Pancreas (tissue), 10 donors: ENCODE measurements around the gene ZNF175. TPM values are rescaled to one million over a fixed set of nuclear protein-coding genes. Genes with fewer than 3 reads are reported as not detected.

Source experiments
- ATAC-seq, 4 donors: fragments of 200-7000 bp; cut with Tn5 transposase; one replicate each; pipeline versions ENCODE4 v1.8.0 to v1.9.1; 2020; ENCODE audit warnings: mild to moderate bottlenecking in 4 of 4, moderate library complexity in 4 of 4
- DNase-seq, 6 donors: peaks; one replicate each; pipeline ENCODE4 v3.0.0-alpha.2; 2020
- FAIRE-seq: peaks from 2 replicates; lab custom pipeline; 2012; peaks lifted over from hg19 to GRCh38; lab: Jason Lieb, UNC
- H3K27ac ChIP-seq, 4 donors: fragments of 200-600 bp; sonication (generic); 1 replicate in 3 of 4; 2 replicates in 1 of 4; pipeline versions ENCODE4 v1.5.0 to v1.8.0; 2020
- H3K27me3 ChIP-seq, 4 donors: fragments of 200-600 bp; one replicate each; pipeline ENCODE4 v1.8.0; 2021
- H3K36me3 ChIP-seq, 3 donors: fragments of 200-600 bp; sonication (generic) in 1 of 3; one replicate each; pipeline versions ENCODE4 v1.5.0 to v1.8.0; 2020 to 2021
- H3K4me1 ChIP-seq, 3 donors: fragments of 200-600 bp; one replicate each; pipeline ENCODE4 v1.8.0; 2021
- H3K4me3 ChIP-seq, 4 donors: fragments of 200-600 bp; sonication (generic) in 2 of 4; one replicate each; pipeline versions ENCODE4 v1.5.0 to v1.8.0; 2020 to 2021
- H3K9me3 ChIP-seq, 4 donors: fragments of 200-600 bp; one replicate each; pipeline ENCODE4 v1.8.0; 2021
- WGBS, 2 donors: extraction: QIAGEN DNeasy Blood & Tissue Kit; methylation state at CpG; one replicate each; pipeline ENCODE4 v1.1.7; 2013; 5-methylcytosine and 5-hydroxymethylcytosine counted together
- intact Hi-C, 3 donors: fragments of 100-400 bp; cut with DNase I; formaldehyde crosslinking; loops; one replicate each; pipeline versions ENCODE4 v1.11.1 to v1.14.2; 2022
- polyA plus RNA-seq, 2 donors: library from polyadenylated mRNA; stranded (reverse); fragments of 200-250 nt; gene quantifications; one replicate each; pipeline ENCODE4 v1.2.3, GENCODE V29; 2013
- total RNA-seq, 6 donors: library from RNA; stranded (reverse); fragmentation: NEBNext Ultra II Directional in 4 of 6; extraction: Animal tissue kit (Norgen Biotek cat#: 25700) in 4 of 6; gene quantifications; one replicate each; pipeline versions ENCODE4 v1.2.1 to v1.2.4, GENCODE V29; 2021 to 2023
- TF ChIP-seq, protein P1 (sequence below), 4 donors: fragments of 200-600 bp; sonication (generic) in 3 of 4; IDR thresholded peaks; one replicate each; pipeline versions ENCODE4 v1.5.0 to v1.8.0; 2021; ENCODE audit warnings: antibody characterized with exemption in 4 of 4
- donor health status: healthy with polysubstance abuse.
- donor health status: DM: no; HTN: no; CAD: no; lungs with moderate emphysema.
- donor health status: DM: no; HTN: no; CAD: no.
- donor health status: control.
- donor health status: control.
- donor health status: Bipolar disorder and iron deficiency.
- donor health status: DM: yes; HTN: yes; CAD: no.
- donor health status: DM: no; HTN: no; CAD: no.
- donor health status: DM: no; HTN: no; CAD: no.
- donor health status: DM: yes; HTN: yes; CAD: no.

ZNF175 gene
- total and polyA plus RNA-seq, 8 donors, result 2.0 to 8.0 (median 4.3) TPM

DNA sequence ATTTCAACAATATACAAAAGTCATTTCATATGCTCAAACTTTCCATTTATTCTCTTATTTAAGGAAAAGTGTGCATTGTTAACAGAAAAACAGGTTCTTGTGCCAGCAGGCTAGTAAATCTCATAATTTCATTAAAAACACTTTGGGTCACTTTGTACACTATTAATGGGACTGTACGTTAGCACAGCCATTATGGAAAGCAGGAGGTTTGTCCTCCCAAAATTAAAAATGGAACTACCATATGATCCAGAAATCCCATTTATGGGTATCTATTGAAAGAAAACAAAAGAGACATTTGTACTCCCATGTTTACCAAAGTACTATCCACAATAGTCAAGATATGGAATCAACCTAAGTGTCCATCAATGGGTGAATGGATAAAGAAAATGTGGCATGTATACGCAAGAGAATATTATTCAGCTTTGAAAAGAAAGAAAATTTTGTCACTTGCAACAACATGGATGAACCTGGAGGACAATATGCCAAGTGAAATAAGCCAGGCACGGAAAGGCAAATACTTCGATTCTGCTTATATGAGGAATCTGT, 31.2 kb upstream of the ZNF175 start:
- no peak for FAIRE-seq
- H3K27me3 ChIP-seq, result peaks cover 0 to 12% (median 0%) of the 10 kb centered on the region in 4 donors
- intact Hi-C loops, result no loop called here

DNA sequence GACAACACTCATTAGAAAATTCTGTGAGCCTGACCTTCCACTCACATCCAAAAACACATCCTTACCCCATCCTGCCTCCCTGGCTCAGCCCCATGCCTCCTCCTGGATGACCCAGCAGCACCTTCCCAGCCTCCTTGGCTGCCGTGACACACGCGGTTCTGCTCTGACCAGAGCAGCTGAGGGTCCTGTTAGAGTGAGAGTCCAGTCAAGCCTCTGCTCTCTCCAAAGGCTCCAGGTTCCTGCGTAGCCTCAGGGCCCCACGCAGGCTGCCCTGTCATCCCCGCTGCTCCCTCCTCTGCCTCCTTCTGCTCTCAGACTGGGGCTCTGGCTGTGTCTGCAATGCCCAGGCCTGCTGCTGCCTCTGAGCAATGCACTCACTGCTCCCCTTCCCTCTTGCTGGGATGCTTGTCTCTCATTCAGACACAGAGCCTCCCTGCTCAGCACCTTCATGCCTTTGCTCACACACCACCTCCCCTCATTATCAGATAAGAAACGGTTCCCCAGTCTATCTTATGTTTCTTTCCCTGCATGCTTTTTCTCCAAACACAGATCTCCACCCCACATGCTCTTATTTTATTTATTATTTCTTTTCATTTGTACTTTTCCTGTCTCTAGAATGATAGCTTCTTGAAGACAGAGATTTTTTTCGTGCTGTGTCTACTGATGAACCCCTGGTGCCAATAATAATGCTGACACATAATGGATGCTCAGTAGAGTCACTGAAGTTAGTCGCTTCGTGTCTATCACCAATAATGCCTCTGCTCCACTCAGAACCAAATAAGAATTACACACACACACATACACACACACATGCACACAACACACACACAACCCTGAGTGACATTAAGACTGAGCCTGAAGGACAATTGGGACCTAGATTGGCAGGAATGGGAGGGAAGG, 29.4 kb upstream of the ZNF175 start:
- WGBS, 2 donors, result 33 to 38% methylated on average over 10 of the region's 10 CpGs
- Histone ChIP-seq H3K4me1 (no peaks in the 10 kb centered on the region), H3K4me3 (no peak overlapping the region), H3K9me3 (no peaks in the 10 kb centered on the region), H3K27me3 (peaks cover 0 to 16% (median 0%) of the 10 kb centered on the region in 4 donors), H3K27ac (no peak overlapping the region), H3K36me3 (no peaks in the 10 kb centered on the region)
- intact Hi-C loops, result no loop called here
- no peak for ATAC-seq
- TF ChIP-seq, protein P1, sequence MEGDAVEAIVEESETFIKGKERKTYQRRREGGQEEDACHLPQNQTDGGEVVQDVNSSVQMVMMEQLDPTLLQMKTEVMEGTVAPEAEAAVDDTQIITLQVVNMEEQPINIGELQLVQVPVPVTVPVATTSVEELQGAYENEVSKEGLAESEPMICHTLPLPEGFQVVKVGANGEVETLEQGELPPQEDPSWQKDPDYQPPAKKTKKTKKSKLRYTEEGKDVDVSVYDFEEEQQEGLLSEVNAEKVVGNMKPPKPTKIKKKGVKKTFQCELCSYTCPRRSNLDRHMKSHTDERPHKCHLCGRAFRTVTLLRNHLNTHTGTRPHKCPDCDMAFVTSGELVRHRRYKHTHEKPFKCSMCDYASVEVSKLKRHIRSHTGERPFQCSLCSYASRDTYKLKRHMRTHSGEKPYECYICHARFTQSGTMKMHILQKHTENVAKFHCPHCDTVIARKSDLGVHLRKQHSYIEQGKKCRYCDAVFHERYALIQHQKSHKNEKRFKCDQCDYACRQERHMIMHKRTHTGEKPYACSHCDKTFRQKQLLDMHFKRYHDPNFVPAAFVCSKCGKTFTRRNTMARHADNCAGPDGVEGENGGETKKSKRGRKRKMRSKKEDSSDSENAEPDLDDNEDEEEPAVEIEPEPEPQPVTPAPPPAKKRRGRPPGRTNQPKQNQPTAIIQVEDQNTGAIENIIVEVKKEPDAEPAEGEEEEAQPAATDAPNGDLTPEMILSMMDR (IDR thresholded peaks at IDR 0.05), result no peak
- no peak for FAIRE-seq
- no peak for DNase-seq

More for the DNA sequence above, 31.2 kb upstream of the ZNF175 start:
- 57 to 69% methylated on average over 4 of the region's 4 CpGs for WGBS, 2 donors
- no peaks in the 10 kb centered on the region for H3K4me1 ChIP-seq
- H3K27ac ChIP-seq, result no peak overlapping the region
- no peak overlapping the region for H3K4me3 ChIP-seq
- H3K9me3 ChIP-seq, result no peaks in the 10 kb centered on the region
- TF ChIP-seq, protein P1 (IDR thresholded peaks at IDR 0.05), result no peak
- no peaks in the 10 kb centered on the region for H3K36me3 ChIP-seq
- ATAC-seq (no peak), DNase-seq (no peak)

- no peak for FAIRE-seq
Observed at GRCh38 chr19:51542699-51543098, 28.4 kb upstream of the ZNF175 start.

DNA sequence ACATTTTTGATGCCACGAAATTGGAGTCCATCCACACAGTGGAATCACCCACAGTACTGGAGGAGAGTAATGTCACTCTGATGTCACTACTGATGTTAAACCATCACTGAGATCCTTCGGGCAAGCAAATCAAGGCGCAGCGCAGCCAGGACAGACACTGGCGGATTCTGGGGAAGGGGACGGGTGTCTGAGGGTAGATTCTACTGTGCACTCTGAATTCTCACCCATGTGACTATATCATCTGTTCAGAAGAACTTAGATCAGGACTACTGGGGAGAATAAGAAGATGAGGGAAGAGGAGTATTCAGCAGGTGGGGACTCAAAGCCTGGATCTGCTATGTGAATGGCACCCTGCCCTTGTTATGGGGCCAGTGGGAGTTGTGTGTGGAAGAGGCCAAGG, 27.0 kb upstream of the ZNF175 start:
- H3K9me3 ChIP-seq, result no peaks in the 10 kb centered on the region
- ATAC-seq (no peak), DNase-seq (no peak), FAIRE-seq (no peak)
- intact Hi-C loops, result no loop called here
- 64 to 72% methylated on average over 6 of the region's 6 CpGs for WGBS, 2 donors
- peaks cover 0 to 7% (median 0%) of the 10 kb centered on the region in 4 donors for H3K27me3 ChIP-seq
- no peak overlapping the region for H3K4me3 ChIP-seq
- TF ChIP-seq, protein P1 (IDR thresholded peaks at IDR 0.05), result no peak
- H3K36me3 ChIP-seq, result no peaks in the 10 kb centered on the region
- H3K4me1 ChIP-seq, result no peaks in the 10 kb centered on the region
- H3K27ac ChIP-seq, result no peak overlapping the region

More at GRCh38 chr19:51542699-51543098, 28.4 kb upstream of the ZNF175 start:
- DNase-seq (no peak), ATAC-seq (no peak)
- TF ChIP-seq, protein P1 (IDR thresholded peaks at IDR 0.05), result no peak
- no peak overlapping the region for H3K4me3 ChIP-seq
- H3K36me3 ChIP-seq, result no peaks in the 10 kb centered on the region
- intact Hi-C loops, result no loop called here
- no peaks in the 10 kb centered on the region for H3K9me3 ChIP-seq
- no peaks in the 10 kb centered on the region for H3K4me1 ChIP-seq
- H3K27ac ChIP-seq, result no peak overlapping the region
- WGBS, 2 donors, result 48 to 67% methylated on average over 5 of the region's 5 CpGs
- H3K27me3 ChIP-seq, result peaks cover 0 to 16% (median 0%) of the 10 kb centered on the region in 4 donors
